T-helper 1 cell (primary cell): ENCODE measurements around the gene NRP2.

Source experiments
- DNase-seq, 5 donors: peaks; one replicate each; pipeline ENCODE4 v3.0.0-alpha.2; 2012 to 2020

NRP2 gene

DNA sequence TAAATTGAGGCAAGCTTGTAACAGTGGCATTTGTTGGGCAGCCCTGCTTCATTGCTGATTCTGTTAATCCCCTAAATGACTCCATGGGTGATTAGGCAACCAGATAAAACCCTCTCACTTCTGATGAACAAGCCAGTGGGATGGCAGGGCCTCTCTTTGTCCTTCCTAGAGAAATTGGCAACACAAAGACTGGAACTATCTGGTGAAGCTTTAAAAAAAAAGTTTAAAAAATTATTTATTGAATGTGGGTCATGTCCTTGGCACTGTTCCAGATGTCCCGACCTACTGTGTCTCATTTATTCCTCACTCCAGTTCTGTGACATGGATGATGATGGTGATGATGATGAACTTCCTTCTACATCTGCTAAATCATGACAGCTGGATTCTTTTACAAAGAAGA is 30.8 kb downstream of the NRP2 start:
- DNase-seq, result no peak

DNA sequence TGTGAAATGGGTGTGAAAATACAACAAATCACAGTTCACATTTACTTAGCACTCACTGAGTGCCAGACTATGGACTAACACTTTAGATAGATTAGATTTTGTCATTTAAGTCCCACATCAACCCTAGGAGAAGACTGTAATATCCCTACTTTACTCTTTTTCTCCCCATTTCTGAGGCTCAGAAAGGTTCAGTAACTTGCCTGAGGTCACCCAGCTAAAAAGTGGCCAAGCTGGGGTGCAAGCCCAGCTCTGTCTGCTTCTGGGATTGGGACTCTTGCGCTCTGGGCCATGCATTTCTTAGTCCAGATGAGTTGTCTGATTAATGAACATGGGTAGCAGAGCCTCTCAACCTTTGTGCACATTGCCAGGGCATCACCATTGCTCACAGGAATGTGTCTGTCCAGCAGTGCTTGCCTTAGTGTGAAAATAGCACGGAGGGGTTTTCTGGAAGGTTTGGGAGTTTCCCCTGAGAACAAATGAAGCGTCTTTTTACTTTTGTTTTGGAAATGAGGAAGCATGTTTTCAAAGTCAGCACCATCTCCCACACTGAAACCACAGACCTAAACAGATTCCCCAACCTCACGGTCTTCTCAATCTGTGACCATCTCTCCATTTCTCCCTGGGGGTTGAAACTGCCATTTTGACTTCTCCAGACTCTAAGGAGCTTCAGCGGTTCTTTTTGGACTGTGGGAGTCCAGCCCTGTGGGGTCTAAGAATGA is 31.9 kb downstream of the NRP2 start:
- DNase-seq, result no peak

DNA sequence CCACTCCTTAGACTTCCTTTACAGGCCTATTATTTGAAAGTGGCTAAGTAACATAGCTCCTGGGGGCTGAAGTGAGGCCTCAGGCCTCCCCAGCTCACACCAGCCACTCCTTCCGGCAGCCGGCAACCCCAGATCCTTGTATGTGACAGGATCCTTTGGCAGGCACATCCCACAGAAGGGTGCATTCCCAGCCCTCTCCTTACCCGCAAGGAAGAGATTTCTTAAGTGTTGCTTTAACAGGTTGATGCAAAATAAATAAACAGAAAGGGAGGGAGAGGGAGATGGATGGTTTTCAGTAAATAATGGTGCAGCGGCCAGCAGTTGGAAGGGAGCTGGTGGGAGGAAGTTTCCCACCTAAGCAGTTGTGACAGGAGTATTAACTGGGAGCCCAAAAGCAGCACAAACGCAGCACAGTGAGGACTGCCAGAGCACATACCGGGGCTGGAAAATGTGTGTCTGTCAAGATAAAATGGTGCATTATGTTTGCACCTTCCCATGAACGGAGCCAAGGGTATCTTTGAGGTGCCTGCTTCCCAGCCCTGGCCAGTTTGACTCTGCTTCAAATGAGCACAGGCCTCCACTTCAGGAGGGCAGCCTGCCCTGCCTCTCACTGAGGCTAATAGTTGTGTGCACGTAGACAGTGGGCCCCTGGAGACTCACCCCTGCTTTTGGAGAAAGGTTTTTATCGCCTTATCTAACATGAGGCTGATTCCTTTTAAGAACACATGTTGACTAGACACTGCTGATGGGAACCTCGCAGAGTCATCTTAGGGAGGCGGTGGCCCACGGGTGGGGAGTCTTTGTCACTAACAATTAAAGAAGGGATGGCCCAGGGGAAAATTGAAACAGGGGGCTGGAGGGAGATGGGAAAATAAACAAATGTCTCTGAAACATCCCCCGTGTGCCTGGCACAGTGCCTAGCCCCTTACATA is 32.8 kb downstream of the NRP2 start:
- DNase-seq, result no peak

GRCh38 chr2:205715831-205716525 is 33.7 kb downstream of the NRP2 start:
- DNase-seq, result no peak

- DNase-seq, result no peak
Observed at GRCh38 chr2:205717175-205717846, 35.0 kb downstream of the NRP2 start.

DNA sequence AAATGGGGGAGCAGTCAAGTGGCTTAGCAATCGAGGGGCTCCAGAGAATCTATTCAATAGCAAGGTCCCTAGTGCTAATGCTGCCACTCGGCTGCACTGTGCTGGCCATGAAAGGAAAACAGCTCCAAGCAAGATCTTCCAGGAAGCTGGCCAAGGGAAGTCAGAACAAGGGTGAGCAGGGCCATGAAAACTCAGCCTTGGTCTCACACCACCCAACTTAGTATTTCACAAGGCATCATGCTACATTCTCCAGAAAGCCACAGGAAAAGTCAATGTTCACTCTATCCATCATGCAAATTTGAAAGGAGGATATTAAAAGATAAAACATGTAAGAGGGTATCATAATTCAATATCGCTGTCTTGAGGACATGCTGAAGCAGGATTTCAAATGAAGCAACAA is 35.7 kb downstream of the NRP2 start:
- no peak for DNase-seq

- DNase-seq, result no peak
Observed at GRCh38 chr2:205719847-205720246, 37.5 kb downstream of the NRP2 start.

DNA sequence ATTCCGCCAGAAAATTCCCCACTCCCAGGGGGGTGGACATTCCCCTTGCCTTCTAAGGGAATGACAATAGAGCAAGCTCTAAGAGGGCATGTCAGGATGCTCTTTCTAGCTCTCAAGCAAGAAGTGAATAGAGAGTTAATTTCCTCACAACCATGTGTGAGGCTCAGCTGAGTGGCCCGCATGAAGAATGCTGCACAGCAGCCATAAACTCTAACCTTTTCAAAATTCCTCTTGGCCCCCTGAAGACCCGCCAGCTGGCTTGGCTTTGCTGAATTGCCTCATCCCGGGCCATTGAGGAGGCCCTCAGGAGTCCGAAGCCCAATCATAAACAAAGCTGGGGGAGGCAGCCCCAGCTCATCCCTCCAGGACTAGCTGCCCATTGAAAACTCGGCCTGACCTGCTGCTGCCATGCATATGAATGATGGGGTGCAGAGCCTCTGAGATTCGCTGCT is 38.2 kb downstream of the NRP2 start:
- no peak for DNase-seq

- DNase-seq, result no peak
Observed at GRCh38 chr2:205721057-205721449, 38.8 kb downstream of the NRP2 start.

- DNase-seq, result no peak
Observed at GRCh38 chr2:205722283-205722918, 40.1 kb downstream of the NRP2 start.

DNA sequence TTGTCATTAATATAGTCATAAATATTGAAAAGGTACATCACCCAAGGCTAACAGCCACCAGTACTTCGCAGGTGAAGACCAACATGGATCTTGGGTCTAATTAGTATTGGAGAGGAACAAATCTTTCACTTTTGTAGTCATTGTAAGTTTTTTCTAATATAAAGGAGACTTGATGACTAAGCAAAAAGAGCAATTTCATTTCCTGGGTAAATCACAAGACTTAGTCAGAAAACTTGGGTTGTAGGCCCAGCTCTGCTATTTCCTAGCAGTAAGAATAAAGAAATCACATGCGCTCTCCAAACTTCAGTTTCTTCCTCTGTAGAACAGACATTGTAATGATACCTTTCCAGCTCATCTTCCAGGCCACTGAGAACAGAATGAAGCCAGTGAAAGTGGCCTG is 40.9 kb downstream of the NRP2 start:
- no peak for DNase-seq

DNA sequence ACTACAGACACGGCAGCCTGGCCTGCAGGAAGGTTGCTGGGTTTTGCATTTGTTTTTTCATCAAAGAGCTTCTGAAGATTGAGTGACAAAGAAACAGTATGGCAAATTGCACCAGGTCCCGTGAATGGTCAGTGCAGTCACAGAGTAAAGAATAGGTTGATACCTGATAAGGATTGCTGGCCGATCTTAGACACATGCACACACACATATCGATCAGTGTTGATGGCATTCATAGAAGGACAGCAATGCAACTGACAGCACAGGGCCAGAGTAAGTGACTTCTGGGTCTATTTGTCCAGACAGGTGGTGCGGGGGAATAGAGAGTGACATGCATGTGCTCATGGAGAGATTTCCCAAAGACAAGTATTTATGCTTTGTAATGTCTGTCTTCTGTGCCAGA is 42.8 kb downstream of the NRP2 start:
- DNase-seq, result no peak

GRCh38 chr2:205726506-205726905 is 44.2 kb downstream of the NRP2 start:
- DNase-seq, result no peak

- DNase-seq, result no peak
Observed at GRCh38 chr2:205727174-205727573, 44.9 kb downstream of the NRP2 start.

DNA sequence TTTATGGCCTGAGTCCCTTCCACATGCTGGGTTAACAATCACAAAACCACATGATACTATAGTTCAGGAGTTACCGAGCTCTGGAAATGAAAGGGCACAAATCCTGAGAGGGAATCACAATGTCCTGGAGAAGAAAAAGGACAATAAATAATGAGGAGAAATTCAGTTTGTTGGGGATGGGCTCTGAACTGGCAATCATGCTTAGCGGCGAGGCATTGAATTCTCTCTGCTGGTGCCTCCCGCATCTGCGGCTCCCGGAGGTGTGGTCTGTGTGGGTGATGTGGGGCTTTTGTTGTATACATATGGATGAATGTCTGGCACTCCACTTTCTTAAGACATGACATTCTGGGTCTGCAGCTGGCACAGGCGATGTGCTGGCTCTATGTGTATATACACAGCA is 46.1 kb downstream of the NRP2 start:
- DNase-seq, result no peak

GRCh38 chr2:205730191-205730590 is 47.9 kb downstream of the NRP2 start:
- no peak for DNase-seq

DNA sequence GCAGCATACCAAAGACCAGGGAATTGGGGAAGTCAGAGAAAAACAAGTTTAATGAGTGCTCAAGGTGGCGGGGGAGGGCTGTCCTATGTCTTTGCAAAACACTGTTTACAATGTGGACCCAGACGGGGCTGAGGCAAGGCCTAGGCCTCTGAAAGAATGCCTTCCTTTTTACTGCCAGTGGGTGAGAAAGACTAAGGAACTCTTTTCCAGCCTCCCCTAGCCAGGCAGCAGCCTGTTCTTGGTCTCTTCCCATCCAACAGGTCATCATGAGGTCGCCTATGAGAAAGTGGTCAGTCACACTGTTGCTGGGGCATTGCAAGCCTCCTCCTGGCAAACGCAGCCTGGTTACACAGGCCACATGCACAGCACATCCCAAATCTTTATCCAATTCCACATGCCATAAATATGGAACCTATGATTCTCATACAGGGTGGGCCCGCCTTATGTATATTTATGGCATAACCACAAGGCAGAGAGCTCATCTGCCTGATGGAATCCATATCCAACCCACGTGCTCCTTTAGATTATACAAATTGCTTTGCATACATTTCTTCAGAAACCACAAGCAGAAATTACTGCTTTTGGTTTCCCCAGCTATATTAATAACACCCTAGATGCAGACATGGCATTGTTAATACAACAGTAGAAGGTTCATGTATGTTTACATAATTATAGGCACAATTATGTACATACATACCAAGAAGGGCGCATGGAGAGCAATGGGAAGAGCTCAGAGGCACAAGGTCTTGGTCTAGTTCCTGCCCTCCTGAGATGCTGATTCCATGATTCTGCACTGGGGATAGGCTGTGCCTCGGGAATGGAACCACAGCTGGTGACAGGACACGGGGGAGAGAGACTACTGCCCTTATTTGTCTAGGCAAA is 48.6 kb downstream of the NRP2 start:
- no peak for DNase-seq

DNA sequence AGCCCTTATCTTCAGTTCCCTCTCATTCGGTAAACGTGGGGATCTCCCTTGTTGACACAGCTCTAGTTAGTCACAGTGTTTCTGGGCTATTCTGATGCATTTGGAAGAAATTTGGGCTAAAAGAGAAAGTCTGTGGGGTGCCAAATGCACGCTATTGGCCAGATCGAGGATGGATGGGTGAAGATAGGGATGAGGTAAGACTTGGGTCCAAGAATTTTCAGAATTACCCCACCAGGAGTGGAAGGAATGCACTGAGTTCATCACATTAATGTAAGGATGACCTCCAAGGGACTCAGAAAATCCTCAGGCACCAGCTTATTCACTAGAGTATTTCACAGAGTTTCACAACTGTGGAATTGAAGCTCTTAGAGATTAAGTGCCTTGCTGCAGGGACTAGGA is 49.3 kb downstream of the NRP2 start:
- no peak for DNase-seq

- no peak for DNase-seq
Observed at GRCh38 chr2:205732314-205732713, 50.0 kb downstream of the NRP2 start.

DNA sequence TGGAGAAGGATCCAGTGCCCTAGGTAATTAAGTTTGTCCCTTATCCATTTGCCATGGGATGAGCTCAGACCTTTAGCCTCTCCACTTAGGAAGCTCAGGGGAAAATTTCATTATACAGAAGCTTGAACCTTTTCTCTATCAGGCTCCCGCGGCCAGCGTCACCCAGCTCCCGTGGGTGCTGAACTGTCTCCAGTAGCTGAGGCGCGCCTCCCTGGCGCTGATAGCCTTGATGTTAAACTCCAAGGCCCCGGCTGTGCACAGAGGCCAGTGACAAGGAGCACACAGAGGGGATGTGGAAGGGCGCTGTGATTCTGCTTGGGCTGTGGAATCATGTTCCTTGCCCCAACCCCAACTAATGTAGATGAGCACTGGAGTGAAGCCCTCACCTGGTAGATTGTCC is 50.8 kb downstream of the NRP2 start:
- DNase-seq, result no peak

DNA sequence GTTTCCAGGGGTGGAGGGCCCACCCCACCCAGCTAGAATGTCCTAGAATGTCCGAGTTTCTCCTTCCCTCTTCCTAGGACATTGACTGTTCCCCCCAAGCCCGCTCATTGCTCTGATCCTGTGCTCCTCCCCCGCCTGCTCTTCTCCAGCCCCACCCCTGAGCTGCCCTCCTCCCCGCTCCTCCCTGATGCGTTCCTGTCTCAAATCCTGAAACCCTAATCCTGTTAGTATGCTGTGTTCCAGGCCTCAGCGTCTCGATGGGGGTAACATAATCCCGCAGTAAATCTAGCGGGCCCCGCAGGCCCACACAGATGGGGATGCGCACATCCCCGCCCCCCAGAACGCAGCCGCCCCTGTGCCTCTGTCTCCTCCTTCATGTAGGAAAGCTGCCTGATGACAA is 51.3 kb downstream of the NRP2 start:
- no peak for DNase-seq
